ENCODE data around the gene ITGA1.

Gene ITGA1

DNA sequence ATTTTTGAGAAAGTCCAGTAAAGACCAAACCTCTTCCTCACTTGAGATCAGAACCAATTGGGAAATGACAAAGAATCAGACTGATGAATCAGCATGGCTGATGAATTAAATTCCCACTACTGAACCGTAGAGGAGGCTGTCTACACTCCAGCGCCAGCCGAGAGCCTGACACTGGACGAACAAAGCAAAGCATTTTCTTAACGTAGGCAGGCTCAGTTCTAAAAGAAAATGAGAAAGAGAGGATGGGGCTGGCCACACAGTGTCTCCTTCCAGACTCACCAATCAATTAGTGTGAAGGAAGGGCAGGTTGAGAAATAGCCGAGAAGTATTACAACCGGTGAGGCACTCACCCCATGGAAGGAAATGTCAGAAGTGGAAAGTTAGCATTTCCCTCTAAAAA lies 49.4 kb downstream of the ITGA1 start:
- DNase-seq (ENCODE audit: low read depth) = no peak
- no peak for TF ChIP-seq CTCF (IDR thresholded peaks at IDR 0.05; ENCODE audit: insufficient read depth, low read depth, low read length, missing control alignments)
- no peak overlapping the region for H3K4me3 ChIP-seq (ENCODE audit: low read depth, low read length)

DNA sequence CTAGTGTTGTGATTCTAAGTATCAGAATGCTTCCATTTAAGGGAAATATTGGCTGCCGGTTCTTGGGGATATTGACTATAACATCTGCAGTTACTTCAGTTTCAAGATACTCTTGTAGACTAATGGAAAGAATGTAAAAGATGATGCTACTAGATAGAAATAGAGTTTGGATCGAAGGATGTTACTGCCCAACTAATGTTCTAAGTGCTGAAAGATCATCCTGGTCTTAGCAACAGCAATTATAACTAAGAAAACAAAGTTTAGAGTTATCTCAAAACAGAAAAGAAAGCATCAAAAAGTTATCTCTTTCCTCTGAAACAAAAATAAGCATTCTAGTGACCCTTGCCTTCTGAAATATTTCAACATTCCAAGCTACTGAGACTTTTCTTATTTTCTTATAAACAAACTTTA lies 49.9 kb downstream of the ITGA1 start:
- H3K4me3 ChIP-seq (ENCODE audit: low read depth, low read length) = no peak overlapping the region
- TF ChIP-seq CTCF (IDR thresholded peaks at IDR 0.05; ENCODE audit: insufficient read depth, low read depth, low read length, missing control alignments) = no peak
- no peak for DNase-seq (ENCODE audit: low read depth)

GRCh38 chr5:52838326-52839015 lies 50.8 kb downstream of the ITGA1 start:
- no peak overlapping the region for H3K4me3 ChIP-seq (ENCODE audit: low read depth, low read length)
- TF ChIP-seq CTCF (IDR thresholded peaks at IDR 0.05; ENCODE audit: insufficient read depth, low read depth, low read length, missing control alignments) = no peak
- no peak for DNase-seq (ENCODE audit: low read depth)

GRCh38 chr5:52839285-52839684 lies 51.6 kb downstream of the ITGA1 start:
- no peak for TF ChIP-seq CTCF (IDR thresholded peaks at IDR 0.05; ENCODE audit: insufficient read depth, low read depth, low read length, missing control alignments)
- H3K4me3 ChIP-seq (ENCODE audit: low read depth, low read length) = no peak overlapping the region
- no peak for DNase-seq (ENCODE audit: low read depth)

DNA sequence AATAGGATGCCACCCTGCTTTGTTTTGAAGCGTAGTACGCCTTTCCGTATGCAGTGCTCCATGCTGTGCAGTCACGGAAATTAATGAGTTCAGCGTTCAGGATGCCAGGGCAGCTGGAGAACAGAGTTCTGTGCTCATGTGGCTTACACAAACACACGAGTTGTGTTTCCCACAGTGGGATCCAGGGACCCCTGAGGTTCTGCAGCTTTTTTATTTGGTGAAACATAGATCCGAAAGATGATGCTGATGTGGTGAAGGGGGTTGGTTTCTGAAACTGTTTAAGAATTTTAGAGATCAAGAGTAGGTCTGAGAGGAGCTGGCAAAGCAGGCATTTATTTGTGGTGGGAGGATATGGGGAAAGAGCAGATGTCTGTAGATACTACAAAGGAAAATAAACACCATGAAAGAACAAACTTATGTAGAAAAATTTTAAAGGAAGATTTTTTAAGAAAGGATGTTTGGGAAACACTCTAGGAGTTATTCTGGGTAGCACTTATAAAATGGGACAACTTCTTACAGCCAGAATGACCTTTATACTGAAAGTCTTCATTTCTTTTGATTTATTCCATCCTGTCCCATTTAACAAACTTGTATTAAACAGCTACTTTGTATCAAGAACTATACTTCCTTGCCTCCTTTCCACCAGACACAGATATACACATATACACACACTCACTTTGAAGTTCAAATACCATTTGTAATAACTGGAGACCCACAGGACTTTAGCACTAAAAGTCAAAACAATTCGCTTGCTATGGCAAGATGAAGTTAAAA lies 52.7 kb downstream of the ITGA1 start:
- no peak for TF ChIP-seq CTCF (IDR thresholded peaks at IDR 0.05; ENCODE audit: insufficient read depth, low read depth, low read length, missing control alignments)
- no peak overlapping the region for H3K4me3 ChIP-seq (ENCODE audit: low read depth, low read length)
- no peak for DNase-seq (ENCODE audit: low read depth)

DNA sequence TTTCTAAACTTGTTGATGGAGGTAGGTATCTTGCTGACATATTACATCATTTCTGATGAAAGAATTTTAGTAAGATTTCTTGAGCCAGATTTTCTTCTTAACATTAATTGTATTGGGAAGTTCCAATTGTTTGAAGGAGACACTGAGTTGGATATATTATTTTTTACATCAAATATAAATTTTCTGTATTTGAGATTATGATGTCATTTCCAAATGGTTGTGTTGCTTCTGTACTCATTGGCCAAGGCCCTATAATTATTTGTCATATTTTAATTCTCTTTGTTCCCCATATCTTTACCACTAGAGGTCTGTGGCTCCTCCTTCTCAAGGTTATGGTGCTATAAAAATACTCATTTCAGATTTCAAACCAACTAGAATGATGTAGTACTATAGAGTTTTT lies 53.4 kb downstream of the ITGA1 start:
- no peak for DNase-seq (ENCODE audit: low read depth)
- TF ChIP-seq CTCF (IDR thresholded peaks at IDR 0.05; ENCODE audit: insufficient read depth, low read depth, low read length, missing control alignments) = no peak
- no peak overlapping the region for H3K4me3 ChIP-seq (ENCODE audit: low read depth, low read length)
